ENCODE data around the gene SECISBP2.

GRCh38 chr9:89376741-89377351 is 58.5 kb downstream of the SECISBP2 start:
- no peak for TF ChIP-seq CTCF (conservative IDR thresholded peaks at IDR 0.05 in 1 of 2, IDR thresholded peaks at IDR 0.05 in 1 of 2; ENCODE audit: low read depth in 1 of 2, low read length in 2 of 2)
- no peak for TF ChIP-seq EZH2 (IDR thresholded peaks at IDR 0.05; ENCODE audit: low read length, missing control alignments)

Measured in fibroblast of lung (primary cell).